ENCODE data around the gene LPIN1. TPM values are rescaled to one million over a fixed set of nuclear protein-coding genes. Genes with fewer than 3 reads are reported as not detected.

Gene LPIN1
- total RNA-seq, 1 donor from 2014 or later: 43.0 TPM

- Histone ChIP-seq H3K4me1 (peaks cover 1% of the 10 kb centered on the region), H3K4me3 (no peak overlapping the region), H3K27me3 (ENCODE audit: low read depth) (no peaks in the 10 kb centered on the region), H3K36me3 (no peaks in the 10 kb centered on the region), H3K27ac (replicated peaks) (no peak overlapping the region), H3K9me3 (replicated peaks) (no peaks in the 10 kb centered on the region)
- DNase-seq: no peak
- intact Hi-C loops (cut with micrococcal nuclease): no loop called here
- TF ChIP-seq CTCF (IDR thresholded peaks at IDR 0.05; ENCODE audit: borderline replicate concordance): no peak
Measured at GRCh38 chr2:11705063-11705462, 41.4 kb upstream of the LPIN1 start.

GRCh38 chr2:11705711-11706110 lies 40.7 kb upstream of the LPIN1 start:
- no peak overlapping the region for H3K4me3 ChIP-seq
- intact Hi-C loops (cut with micrococcal nuclease): no loop called here

GRCh38 chr2:11708106-11708505 lies 38.3 kb upstream of the LPIN1 start:
- no peak for DNase-seq
- TF ChIP-seq CTCF (IDR thresholded peaks at IDR 0.05; ENCODE audit: borderline replicate concordance): no peak
- Histone ChIP-seq H3K36me3 (no peaks in the 10 kb centered on the region), H3K27me3 (ENCODE audit: low read depth) (no peaks in the 10 kb centered on the region), H3K4me3 (no peak overlapping the region), H3K27ac (replicated peaks) (no peak overlapping the region), H3K4me1 (peaks cover 15% of the 10 kb centered on the region), H3K9me3 (replicated peaks) (no peaks in the 10 kb centered on the region)
- intact Hi-C loops (cut with micrococcal nuclease): no loop called here

More at GRCh38 chr2:11705711-11706110, 40.7 kb upstream of the LPIN1 start:
- no peak for TF ChIP-seq CTCF (IDR thresholded peaks at IDR 0.05; ENCODE audit: borderline replicate concordance)
- H3K4me1 ChIP-seq: peaks cover 8% of the 10 kb centered on the region
- H3K27me3 ChIP-seq (ENCODE audit: low read depth): no peaks in the 10 kb centered on the region
- no peak overlapping the region for H3K27ac ChIP-seq (replicated peaks)
- H3K36me3 ChIP-seq: no peaks in the 10 kb centered on the region
- H3K9me3 ChIP-seq (replicated peaks): no peaks in the 10 kb centered on the region
- no peak for DNase-seq

- Histone ChIP-seq H3K27me3 (ENCODE audit: low read depth) (no peaks in the 10 kb centered on the region), H3K9me3 (replicated peaks) (no peaks in the 10 kb centered on the region), H3K27ac (replicated peaks) (no peak overlapping the region), H3K36me3 (no peaks in the 10 kb centered on the region), H3K4me3 (no peak overlapping the region), H3K4me1 (peaks cover 15% of the 10 kb centered on the region)
- DNase-seq: no peak
- intact Hi-C loops (cut with micrococcal nuclease): no loop called here
- no peak for TF ChIP-seq CTCF (IDR thresholded peaks at IDR 0.05; ENCODE audit: borderline replicate concordance)
Measured at GRCh38 chr2:11709293-11709692, 37.1 kb upstream of the LPIN1 start.

- Histone ChIP-seq H3K9me3 (replicated peaks) (no peaks in the 10 kb centered on the region), H3K27me3 (ENCODE audit: low read depth) (no peaks in the 10 kb centered on the region), H3K27ac (replicated peaks) (no peak overlapping the region), H3K36me3 (no peaks in the 10 kb centered on the region), H3K4me3 (no peak overlapping the region), H3K4me1 (peaks cover 15% of the 10 kb centered on the region)
- TF ChIP-seq CTCF (IDR thresholded peaks at IDR 0.05; ENCODE audit: borderline replicate concordance): no peak
- no peak for DNase-seq
- intact Hi-C loops (cut with micrococcal nuclease): no loop called here
Measured at GRCh38 chr2:11710210-11710609, 36.2 kb upstream of the LPIN1 start.

Data from left ventricle myocardium inferior (tissue), 1 donor.